HG03342 (cell line): ENCODE results near the gene GTPBP4.
A peak's percentile ranks its signal among the peaks of the same experiment; 100 is the strongest.
"Not testable (repeated sequence)": the region's sequence is repeated elsewhere in the genome, so short reads cannot be mapped to it uniquely, and the experiment has no call there.

Experiments used
- ATAC-seq: cut with Tn5 transposase; IDR thresholded peaks from one replicate; pipeline ENCODE4 v1.9.1; 2021; ENCODE audit warnings: mild to moderate bottlenecking, moderate library complexity; ENCODE audit not compliant: unreplicated experiment

Gene GTPBP4

DNA sequence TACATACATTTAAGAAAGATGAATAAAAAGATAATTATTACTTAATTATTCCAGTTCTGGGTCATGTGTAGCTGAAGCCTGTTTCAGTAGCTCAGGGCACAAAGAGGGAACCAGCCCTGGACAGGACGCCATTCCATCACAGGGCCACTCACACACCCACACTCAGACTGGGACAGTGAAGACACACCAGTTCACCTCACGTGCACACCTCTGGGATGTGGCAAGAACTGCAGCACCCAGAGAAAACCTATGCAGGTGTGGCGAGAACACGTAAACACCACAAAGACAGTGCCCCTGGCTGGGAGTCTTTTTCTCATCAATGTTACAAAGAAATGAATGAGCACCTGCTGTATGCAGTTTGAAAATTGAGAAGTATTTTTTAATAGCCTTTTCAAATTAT lies 62.3 kb downstream of the GTPBP4 start:
- ATAC-seq, result peak; percentile 13

DNA sequence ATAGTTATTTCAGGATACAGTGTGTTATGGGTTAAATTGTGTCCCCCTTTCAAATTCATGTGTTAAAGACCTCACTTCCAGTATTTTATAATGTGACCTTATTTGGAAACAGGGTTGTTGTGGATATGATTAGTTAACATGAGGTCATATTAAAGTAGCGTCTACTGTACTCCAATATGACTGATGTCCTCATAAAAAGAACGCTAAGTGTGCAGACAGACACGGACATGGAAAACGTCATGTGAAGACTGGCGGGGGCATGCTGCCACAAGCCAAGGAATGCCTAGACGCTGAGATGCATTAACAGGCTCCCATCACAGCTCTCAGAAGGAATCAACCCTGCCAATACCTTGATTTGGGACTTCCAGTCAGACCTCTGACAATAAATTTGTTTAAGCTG lies 66.5 kb downstream of the GTPBP4 start:
- no peak for ATAC-seq

- ATAC-seq, result peak; percentile 94
Observed at GRCh38 chr10:1056326-1057105, 68.3 kb downstream of the GTPBP4 start, which contains the start of gene WDR37. WDR37 (plus strand) TSS chr10:1056385; CDS start chr10:1072156, 15,771 bp downstream.

DNA sequence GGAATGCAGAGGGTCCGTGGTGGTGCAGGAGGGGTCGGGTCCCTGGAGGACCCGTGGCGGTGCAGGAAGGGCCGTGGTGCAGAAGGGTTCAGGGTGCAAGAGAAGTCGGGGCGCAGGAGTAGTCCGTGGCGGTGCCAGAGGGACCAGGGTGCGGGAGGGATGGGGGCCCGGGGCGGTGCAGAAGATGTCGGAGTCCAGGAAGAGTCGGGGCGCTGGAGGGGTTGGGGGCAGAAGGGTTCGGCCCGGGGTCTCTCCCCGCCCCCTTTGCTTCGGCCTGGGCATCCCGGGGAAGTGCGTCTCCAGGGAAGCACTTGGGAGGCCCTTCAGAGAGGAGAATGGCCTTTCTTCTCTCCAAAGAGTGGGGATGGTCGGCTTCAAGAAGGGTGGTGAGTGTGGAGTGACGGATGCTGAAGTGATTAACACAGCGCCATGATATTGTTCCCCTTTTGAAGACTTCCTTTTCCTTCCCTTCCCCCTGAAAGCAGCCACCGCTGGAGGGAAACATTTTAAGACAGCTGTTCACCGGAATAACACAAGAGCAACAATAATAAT lies 68.9 kb downstream of the GTPBP4 start:
- ATAC-seq, result peak; percentile 14

DNA sequence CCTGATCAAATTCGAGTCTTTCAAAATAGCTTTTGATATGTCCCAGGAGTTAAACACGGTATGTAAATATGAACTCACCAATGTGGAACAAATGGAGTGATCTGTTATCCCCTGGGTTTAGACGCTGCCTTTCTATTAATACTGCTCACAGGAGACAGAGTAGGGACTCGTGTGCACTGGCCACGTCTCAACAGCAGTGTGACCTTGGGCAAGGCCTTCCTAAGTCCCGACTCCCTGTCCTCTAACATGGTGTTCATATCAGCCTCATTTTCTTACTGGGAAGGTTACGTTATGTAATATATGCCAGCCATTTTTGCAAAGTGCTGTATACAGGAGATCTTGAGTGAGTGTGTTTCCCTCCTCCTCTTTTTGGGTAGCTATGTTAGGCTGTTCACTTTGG lies 69.8 kb downstream of the GTPBP4 start:
- no peak for ATAC-seq

GRCh38 chr10:1059902-1060301 lies 71.7 kb downstream of the GTPBP4 start:
- no peak for ATAC-seq

DNA sequence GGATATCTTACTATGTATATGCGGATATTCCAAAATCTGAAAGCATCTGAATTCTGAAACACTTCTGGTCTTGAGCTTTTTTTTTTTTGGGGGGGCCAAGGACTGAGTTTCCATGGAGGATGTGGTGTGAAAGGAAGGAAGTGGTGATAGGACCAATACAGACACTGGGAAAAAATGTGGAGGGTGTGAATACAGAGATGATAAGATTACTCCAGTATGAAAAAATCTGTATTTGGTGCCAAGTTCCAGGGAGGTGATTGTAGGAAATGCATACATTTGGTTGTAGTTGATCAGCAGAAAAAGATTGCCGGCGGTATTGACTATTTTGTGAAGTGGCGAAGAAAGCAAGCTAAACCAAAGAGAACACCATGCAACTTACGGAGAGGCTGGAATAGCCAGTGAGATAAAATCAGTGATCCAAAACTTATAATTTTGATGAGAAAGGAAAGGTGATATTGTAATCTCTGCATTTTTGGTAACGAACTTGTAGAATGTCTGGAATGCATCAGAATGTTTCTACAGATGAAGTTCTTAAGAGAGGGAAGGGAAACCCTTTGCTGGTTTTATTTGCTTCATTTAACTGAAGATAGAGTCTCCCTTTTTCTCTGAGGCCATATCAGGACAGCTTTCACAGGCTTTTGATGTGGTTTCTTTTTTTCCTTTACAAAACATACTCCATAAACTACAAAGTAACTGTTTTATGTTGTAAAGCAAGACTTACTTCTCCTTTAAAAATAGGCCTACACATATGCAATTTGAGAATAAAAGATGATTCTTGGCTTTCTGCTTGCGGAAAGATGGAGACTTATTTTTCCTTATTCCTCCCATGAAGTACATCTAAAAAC lies 73.9 kb downstream of the GTPBP4 start:
- no peak for ATAC-seq

GRCh38 chr10:1063232-1063865 lies 75.1 kb downstream of the GTPBP4 start:
- ATAC-seq, result no peak

DNA sequence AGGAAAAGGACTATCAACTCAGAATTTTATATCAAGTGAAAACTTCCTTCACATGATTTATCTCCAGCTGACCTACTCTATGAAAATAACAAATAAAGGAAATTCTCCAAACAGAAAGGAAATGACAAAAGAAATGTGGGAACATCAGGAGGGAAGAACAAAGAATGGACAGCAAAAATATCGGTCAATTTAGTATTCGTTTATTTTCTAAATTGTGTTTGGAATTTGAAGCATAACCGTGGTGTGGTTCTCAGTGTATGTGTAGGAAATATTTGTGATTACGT lies 76.7 kb downstream of the GTPBP4 start:
- ATAC-seq, result no peak

DNA sequence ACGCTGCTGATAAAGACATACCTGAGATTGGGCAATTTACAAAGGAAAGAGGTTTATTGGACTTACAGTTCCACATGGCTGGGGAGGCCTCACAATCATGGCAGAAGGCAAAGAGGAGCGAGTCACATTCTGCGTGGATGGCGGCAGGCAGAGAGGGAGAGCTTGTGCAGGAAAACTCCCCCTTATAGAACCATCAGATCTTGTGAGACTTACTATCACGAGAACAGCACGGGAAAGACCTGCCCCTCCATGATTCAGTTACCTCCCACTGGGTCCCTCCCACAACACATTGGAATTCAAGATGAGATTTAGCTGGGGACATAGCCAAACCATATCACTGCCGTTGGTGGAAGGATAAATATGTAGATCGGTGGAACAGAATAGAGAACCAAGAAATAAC lies 78.5 kb downstream of the GTPBP4 start:
- ATAC-seq, result not testable (repeated sequence)

DNA sequence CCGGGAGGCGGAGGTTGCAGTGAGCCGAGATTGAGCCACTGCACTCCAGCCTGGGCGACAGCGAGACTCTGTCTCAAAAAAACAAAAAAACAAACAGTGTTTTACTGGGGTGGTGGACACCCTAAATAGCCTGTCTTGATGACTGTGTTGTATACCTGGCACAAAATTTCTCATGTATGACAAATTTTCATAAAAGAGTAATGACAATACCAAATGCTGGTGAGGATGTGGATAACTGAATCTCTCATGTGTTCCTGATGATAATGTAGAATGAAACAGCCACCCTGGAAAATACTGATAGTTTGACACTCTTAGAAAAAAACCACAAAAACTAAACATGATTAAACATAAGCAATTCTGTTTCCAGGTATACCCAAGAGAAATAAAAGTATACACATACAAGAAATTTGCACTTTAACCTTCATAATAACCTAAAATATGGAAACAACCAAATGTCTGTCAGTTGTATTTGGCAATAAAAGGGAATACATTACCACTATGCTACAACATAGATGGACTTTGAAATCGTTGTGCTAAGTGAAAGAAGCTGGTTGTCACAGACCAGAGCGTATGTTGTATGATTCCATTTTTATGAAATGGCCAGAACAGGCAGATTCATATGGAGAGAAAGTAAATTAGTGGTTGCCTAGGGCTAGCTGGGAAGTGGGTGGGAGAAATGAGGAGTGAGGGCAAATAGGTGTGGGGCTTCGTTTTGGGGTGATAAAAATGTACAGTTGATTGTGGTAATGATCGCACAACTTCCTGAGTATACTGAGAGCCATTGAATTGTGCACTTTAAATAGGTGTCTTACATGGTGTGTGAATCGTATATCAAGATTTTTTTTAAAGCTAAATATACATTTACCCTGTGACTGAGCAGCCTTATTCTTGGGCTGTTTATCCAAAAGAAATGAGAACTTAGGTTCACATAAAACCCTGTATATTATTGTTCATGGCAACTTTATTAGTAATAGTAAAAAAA lies 80.4 kb downstream of the GTPBP4 start:
- no peak for ATAC-seq
